GM13977 (cell line): Measurements from ENCODE around the gene AFAP1.

ENCODE experiments used
- DNase-seq: peaks from one replicate; pipeline ENCODE4 v3.0.0; 2012; ENCODE audit warnings: low spot score
- in situ Hi-C: fragments of 300-500 bp; cut with MboI; formaldehyde crosslinking; loops from one replicate; pipeline ENCODE4 v1.12.0; 2022; ENCODE audit warnings: low sequenced_read_pairs, low pct_unique_long_range_greater_than_20kb, mixed read lengths, inconsistent platforms; ENCODE audit not compliant: unreplicated experiment
- TF ChIP-seq, protein P1 (sequence below): IDR thresholded peaks from 2 replicates; pipeline ENCODE4 v1.5.1; 2012; ENCODE audit warnings: mild to moderate bottlenecking, control low read depth; ENCODE audit not compliant: insufficient read depth; ENCODE audit errors: extremely low read depth, missing control alignments

AFAP1 gene

DNA sequence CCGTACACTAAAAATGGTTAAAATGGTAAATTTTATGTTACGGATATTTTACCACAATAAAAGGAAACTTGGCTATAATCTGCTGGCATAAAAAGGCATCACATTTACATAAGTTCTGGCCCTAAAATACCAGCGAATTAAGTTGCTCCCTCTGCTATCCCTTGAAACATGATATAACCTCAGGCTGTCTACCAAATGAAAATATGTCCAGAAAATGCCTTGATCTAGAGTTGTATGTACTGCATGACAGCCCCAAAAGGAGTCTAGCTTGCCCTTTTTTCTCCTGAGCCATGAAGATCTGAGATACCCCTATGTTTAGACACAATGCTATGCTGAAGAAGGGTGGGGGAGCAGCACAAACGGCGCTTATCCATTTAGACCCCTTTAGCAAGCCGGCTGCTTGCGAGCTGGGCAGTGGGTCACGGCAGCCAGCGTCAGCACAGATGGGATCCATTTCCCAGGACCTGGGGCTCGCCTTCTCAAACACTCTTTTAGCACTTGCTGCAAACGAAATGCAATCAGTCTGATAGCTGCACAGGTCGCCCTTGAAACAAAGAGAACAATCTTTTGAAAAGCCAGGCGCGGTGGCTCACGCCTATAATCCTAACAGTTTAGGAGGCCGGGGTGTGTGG is 77.0 kb downstream of the AFAP1 start:
- DNase-seq, result no peak
- in situ Hi-C loops, result no loop called here
- TF ChIP-seq, protein P1, sequence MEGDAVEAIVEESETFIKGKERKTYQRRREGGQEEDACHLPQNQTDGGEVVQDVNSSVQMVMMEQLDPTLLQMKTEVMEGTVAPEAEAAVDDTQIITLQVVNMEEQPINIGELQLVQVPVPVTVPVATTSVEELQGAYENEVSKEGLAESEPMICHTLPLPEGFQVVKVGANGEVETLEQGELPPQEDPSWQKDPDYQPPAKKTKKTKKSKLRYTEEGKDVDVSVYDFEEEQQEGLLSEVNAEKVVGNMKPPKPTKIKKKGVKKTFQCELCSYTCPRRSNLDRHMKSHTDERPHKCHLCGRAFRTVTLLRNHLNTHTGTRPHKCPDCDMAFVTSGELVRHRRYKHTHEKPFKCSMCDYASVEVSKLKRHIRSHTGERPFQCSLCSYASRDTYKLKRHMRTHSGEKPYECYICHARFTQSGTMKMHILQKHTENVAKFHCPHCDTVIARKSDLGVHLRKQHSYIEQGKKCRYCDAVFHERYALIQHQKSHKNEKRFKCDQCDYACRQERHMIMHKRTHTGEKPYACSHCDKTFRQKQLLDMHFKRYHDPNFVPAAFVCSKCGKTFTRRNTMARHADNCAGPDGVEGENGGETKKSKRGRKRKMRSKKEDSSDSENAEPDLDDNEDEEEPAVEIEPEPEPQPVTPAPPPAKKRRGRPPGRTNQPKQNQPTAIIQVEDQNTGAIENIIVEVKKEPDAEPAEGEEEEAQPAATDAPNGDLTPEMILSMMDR, result no peak

DNA sequence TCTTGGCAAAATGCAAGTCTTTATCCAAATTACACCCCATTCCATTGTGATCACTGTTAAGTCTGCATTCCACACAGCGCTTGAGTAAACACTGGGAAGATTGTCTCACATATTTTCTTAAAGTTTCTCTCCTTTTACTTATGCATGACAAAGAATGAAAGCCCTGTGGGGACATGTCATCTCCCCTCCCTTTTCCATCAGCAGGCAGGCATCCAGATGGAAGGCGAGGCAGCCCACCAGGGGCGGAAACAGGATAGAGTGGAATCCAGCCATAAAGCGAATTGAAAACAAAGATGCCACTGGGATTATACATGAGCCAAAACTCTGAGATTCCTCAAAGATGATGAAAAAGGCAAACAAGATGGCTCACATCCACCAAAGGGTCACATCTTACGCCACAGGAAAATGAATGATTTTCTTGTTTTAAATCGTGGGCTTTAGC is 78.2 kb downstream of the AFAP1 start:
- DNase-seq, result no peak
- in situ Hi-C loops, result no loop called here
- TF ChIP-seq, protein P1, result no peak

DNA sequence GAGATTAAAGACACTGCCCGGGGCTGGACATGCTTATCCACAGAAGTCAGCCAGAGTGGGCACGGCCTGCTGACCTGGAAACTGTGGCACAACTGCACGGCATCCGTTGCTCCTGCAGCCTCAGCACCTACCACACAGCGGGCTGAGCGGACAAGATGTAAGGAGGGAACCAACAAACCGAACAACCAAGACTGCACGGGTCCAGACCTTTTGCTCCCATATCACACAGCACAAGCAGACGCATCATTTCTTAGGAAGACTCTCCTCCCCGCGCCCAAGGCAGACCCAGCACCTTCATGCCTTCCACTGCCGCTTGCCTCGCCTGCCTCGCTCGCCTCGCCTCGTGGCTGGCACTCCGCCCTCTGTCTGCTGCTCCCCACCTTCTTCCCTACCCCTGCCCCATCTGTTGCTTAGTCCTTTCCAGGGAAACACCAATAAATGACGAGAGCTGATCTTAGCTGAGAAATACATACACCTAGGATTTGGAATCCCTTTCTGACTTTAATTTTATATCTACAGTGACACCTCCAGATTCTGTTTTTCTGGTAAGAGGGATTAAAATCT is 79.0 kb downstream of the AFAP1 start:
- TF ChIP-seq, protein P1, result no peak
- in situ Hi-C loops, result no loop called here
- DNase-seq, result no peak

DNA sequence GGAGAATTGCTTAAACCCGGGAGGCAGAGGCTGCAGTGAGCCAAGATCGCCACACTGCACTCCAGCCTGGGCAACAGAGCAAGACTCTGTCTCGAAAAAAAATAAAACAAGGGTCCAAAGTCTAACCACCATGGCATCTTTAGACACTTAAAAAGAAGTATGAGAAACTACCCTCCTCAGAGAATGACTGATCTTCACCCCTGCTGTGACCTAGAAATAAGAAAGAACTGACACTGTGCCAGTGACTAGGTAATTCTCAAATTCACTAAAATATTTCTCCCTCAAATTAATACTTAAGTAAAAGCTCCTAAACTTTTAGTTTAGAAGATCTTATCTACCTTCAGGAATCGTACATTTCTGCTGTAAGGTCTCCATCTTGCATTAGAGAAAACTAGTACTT is 80.3 kb downstream of the AFAP1 start:
- in situ Hi-C loops, result no loop called here
- DNase-seq, result no peak
- TF ChIP-seq, protein P1, result no peak

DNA sequence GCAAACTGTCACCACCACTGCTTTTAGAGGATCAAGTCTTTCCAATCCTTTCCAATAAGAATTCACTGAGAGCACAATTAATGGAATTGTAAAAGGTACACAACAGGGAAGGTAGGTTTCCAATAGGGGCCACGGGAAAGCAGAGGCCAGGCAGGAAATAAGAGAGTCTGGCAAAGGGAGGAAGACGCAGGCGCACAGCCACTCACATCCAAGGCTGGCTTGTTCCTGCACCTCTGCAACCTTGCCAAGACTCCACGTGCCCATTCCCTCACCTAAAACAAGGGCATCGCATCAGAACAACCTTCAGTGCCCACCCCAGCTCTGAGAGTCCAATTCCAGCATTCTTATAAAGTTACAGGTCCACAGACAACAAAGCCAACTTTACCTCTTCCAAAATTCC is 81.2 kb downstream of the AFAP1 start:
- in situ Hi-C loops, result no loop called here
- TF ChIP-seq, protein P1, result no peak

DNA sequence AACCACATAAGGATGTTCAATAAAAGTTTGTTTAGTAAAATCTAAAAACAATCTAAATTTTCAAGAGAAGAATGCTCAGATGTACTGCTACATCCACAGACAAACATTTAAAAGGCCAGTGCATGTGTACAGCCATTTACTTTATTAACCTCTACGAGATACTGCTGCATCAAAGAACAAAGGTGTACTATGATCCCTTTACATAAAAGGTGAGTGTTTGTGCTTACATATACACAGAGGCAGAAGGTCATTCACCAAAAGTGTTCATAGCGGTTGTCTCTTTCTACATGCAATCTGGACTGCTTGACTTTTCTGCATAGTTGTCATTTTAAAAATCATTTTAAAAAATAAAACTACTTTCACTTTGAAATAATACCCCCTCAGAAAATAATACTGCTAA is 81.7 kb downstream of the AFAP1 start:
- TF ChIP-seq, protein P1, result no peak
- DNase-seq, result no peak
- in situ Hi-C loops, result no loop called here

More for the DNA sequence above, 81.2 kb downstream of the AFAP1 start:
- DNase-seq, result no peak
